ENCODE measurements around the gene SLX4IP.

The SLX4IP gene

GRCh38 chr20:10429443-10429981, 5.6 kb upstream of the SLX4IP start:
- DNase-seq: no peak

GRCh38 chr20:10430000-10430466, 5.1 kb upstream of the SLX4IP start:
- DNase-seq: no peak

GRCh38 chr20:10430704-10431103, 4.4 kb upstream of the SLX4IP start:
- DNase-seq: no peak

- no peak for DNase-seq
These were observed 3.0 kb upstream of the SLX4IP start for GRCh38 chr20:10432079-10432478.

GRCh38 chr20:10433014-10433622, 2.0 kb upstream of the SLX4IP start:
- DNase-seq: no peak

- DNase-seq: peak; percentile 98
These were observed 1.3 kb upstream of the SLX4IP start, which contains the start of gene MKKS for GRCh38 chr20:10433623-10434466. Gene MKKS, minus strand, starts transcription at chr20:10434222. Its CDS starts 20,708 bp downstream, at chr20:10413514.

- DNase-seq: peak; percentile 98
These were observed 656 bp upstream of the SLX4IP start for GRCh38 chr20:10434467-10434831.

GRCh38 chr20:10436053-10436699, 1.1 kb downstream of the SLX4IP start:
- DNase-seq: no peak

GRCh38 chr20:10438217-10438616, 3.1 kb downstream of the SLX4IP start:
- no peak for DNase-seq

- DNase-seq: no peak
These were observed 8.8 kb downstream of the SLX4IP start for GRCh38 chr20:10443936-10444335.

GRCh38 chr20:10445758-10446157, 10.7 kb downstream of the SLX4IP start:
- DNase-seq: no peak

- no peak for DNase-seq
These were observed 11.9 kb downstream of the SLX4IP start for GRCh38 chr20:10447028-10447427.

- no peak for DNase-seq
These were observed 13.4 kb downstream of the SLX4IP start for GRCh38 chr20:10448270-10449156.

- DNase-seq: no peak
These were observed 14.2 kb downstream of the SLX4IP start for GRCh38 chr20:10449270-10449669.

- no peak for DNase-seq
These were observed 18.1 kb downstream of the SLX4IP start for GRCh38 chr20:10453241-10453640.

- DNase-seq: no peak
These were observed 19.1 kb downstream of the SLX4IP start for GRCh38 chr20:10454151-10454750.

- no peak for DNase-seq
These were observed 26.4 kb downstream of the SLX4IP start for GRCh38 chr20:10461495-10461894.

GRCh38 chr20:10462516-10462915, 27.4 kb downstream of the SLX4IP start:
- no peak for DNase-seq

GRCh38 chr20:10463622-10464021, 28.5 kb downstream of the SLX4IP start:
- DNase-seq: no peak

GRCh38 chr20:10465135-10465534, 30.0 kb downstream of the SLX4IP start:
- no peak for DNase-seq

GRCh38 chr20:10466325-10466724, 31.2 kb downstream of the SLX4IP start:
- DNase-seq: no peak

- DNase-seq: no peak
These were observed 31.8 kb downstream of the SLX4IP start for GRCh38 chr20:10466855-10467254.

Measured in NCI-H1092 treated with DMSO at 0.1 percent for 48 hours (cell line).